HEK293 (cell line): ENCODE measurements around the gene CCDC186.

Source experiments
- BCL11A ChIP-seq: fragments of 450-650 bp; formaldehyde crosslinking; IDR thresholded peaks from 2 replicates; pipeline ENCODE4 v1.5.1; 2016; ENCODE audit warnings: low read depth, missing biosample characterization, missing genetic modification characterization
- CTCF ChIP-seq: fragments of 450-650 bp; formaldehyde crosslinking; IDR thresholded peaks from 2 replicates; pipeline ENCODE4 v1.5.1; 2016; ENCODE audit warnings: missing biosample characterization, missing genetic modification characterization
- REST ChIP-seq: fragments of 450-650 bp; formaldehyde crosslinking; IDR thresholded peaks from 2 replicates; pipeline ENCODE4 v1.5.1; 2016; ENCODE audit warnings: missing biosample characterization, missing genetic modification characterization
- YY1 ChIP-seq: fragments of 450-650 bp; formaldehyde crosslinking; IDR thresholded peaks from 2 replicates; pipeline ENCODE4 v1.5.1; 2018; ENCODE audit warnings: missing biosample characterization, missing genetic modification characterization
- ZBTB26 ChIP-seq: fragments of 450-650 bp; formaldehyde crosslinking; optimal IDR thresholded peaks from 2 replicates; pipeline ENCODE3; 2016; ENCODE audit warnings: missing biosample characterization, mild to moderate bottlenecking, missing genetic modification characterization
- ZFP3 ChIP-seq: fragments of 450-650 bp; formaldehyde crosslinking; IDR thresholded peaks from 2 replicates; pipeline ENCODE4 v1.5.1; 2016; ENCODE audit warnings: low read depth, missing biosample characterization, missing genetic modification characterization
- ZNF37A ChIP-seq: fragments of 450-650 bp; IDR thresholded peaks from 2 replicates; pipeline ENCODE4 v1.5.1; 2018; ENCODE audit warnings: missing biosample characterization, missing genetic modification characterization
- ZNF473 ChIP-seq: fragments of 450-650 bp; formaldehyde crosslinking; IDR thresholded peaks from 2 replicates; pipeline ENCODE4 v1.5.1; 2017; ENCODE audit warnings: missing biosample characterization, missing genetic modification characterization
- ZNF513 ChIP-seq: fragments of 450-650 bp; IDR thresholded peaks from 2 replicates; pipeline ENCODE4 v1.5.1; 2018; ENCODE audit warnings: missing biosample characterization, missing genetic modification characterization
- ZNF785 ChIP-seq: fragments of 450-650 bp; formaldehyde crosslinking; IDR thresholded peaks from 2 replicates; pipeline ENCODE4 v1.5.1; 2016; ENCODE audit warnings: missing biosample characterization, missing genetic modification characterization
- ZSCAN23 ChIP-seq: fragments of 450-650 bp; formaldehyde crosslinking; IDR thresholded peaks from 2 replicates; pipeline ENCODE4 v1.5.1; 2016; ENCODE audit warnings: missing biosample characterization, missing genetic modification characterization
- TF ChIP-seq, protein P1 (sequence below): fragments of 450-650 bp; formaldehyde crosslinking; IDR thresholded peaks from 2 replicates; pipeline ENCODE4 v1.5.1; 2016; ENCODE audit warnings: missing biosample characterization, missing genetic modification characterization

GRCh38 chr10:114174695-114175188 is 739 bp upstream of the CCDC186 start:
- TF ChIP-seq, protein P1, sequence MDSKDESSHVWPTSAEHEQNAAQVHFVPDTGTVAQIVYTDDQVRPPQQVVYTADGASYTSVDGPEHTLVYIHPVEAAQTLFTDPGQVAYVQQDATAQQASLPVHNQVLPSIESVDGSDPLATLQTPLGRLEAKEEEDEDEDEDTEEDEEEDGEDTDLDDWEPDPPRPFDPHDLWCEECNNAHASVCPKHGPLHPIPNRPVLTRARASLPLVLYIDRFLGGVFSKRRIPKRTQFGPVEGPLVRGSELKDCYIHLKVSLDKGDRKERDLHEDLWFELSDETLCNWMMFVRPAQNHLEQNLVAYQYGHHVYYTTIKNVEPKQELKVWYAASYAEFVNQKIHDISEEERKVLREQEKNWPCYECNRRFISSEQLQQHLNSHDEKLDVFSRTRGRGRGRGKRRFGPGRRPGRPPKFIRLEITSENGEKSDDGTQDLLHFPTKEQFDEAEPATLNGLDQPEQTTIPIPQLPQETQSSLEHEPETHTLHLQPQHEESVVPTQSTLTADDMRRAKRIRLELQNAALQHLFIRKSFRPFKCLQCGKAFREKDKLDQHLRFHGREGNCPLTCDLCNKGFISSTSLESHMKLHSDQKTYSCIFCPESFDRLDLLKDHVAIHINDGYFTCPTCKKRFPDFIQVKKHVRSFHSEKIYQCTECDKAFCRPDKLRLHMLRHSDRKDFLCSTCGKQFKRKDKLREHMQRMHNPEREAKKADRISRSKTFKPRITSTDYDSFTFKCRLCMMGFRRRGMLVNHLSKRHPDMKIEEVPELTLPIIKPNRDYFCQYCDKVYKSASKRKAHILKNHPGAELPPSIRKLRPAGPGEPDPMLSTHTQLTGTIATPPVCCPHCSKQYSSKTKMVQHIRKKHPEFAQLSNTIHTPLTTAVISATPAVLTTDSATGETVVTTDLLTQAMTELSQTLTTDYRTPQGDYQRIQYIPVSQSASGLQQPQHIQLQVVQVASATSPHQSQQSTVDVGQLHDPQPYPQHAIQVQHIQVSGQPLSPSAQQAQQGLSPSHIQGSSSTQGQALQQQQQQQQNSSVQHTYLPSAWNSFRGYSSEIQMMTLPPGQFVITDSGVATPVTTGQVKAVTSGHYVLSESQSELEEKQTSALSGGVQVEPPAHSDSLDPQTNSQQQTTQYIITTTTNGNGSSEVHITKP (tag by site-specific recombination), result peak; percentile 90
- TF ChIP-seq REST (tag by site-specific recombination), result no peak
- no peak for TF ChIP-seq ZNF37A (tag by site-specific recombination)
- 0 out of 2 replicates have a peak, but pooled peaks have one; percentile 27 for TF ChIP-seq CTCF (tag by site-specific recombination)
- TF ChIP-seq ZNF513 (tag by site-specific recombination), result no peak
- no peak for TF ChIP-seq YY1 (tag by site-specific recombination)
- no peak for TF ChIP-seq ZBTB26 (tag by site-specific recombination)
- TF ChIP-seq ZFP3 (tag by site-specific recombination), result no peak
- no peak for TF ChIP-seq ZSCAN23
- no peak for TF ChIP-seq ZNF785
- no peak for TF ChIP-seq ZNF473 (tag by site-specific recombination)
- no peak for TF ChIP-seq BCL11A
